Natural killer cell treated with Interleukin-12 subunit alpha and Interleukin-12 subunit beta and Interleukin-15 and Interleukin-18, amount 100 ng/mL, for 72 hours (primary cell): ENCODE data around the gene REC114. TPM values are rescaled to one million over a fixed set of nuclear protein-coding genes. Genes with fewer than 3 reads are reported as not detected.
A peak's percentile ranks its signal among the peaks of the same experiment; 100 is the strongest.
"Not testable (repeated sequence)": the region's sequence is repeated elsewhere in the genome, so short reads cannot be mapped to it uniquely, and the experiment has no call there.

Experiments used
- ATAC-seq, 2 donors: fragments of 150-1000 bp; cut with Tn5 transposase in 1 of 2; sonication (Bioruptor Pico), chemical (Tn5 transposase) in 1 of 2; 2 replicates each; pipeline ENCODE4 v1.10.0; 2021
- DNase-seq: peaks from one replicate; pipeline ENCODE4 v3.0.0; 2022; ENCODE audit warnings: low spot score
- H3K27ac Mint-ChIP-seq, 2 donors: 1 replicate in 1 of 2; 2 replicates in 1 of 2; pipeline ENCODE4 v1.8.0; 2022; ENCODE audit warnings: mixed read lengths in 2 of 2, mild to moderate bottlenecking in 1 of 2, moderate library complexity in 1 of 2
- H3K27me3 Mint-ChIP-seq, 2 donors: 1 replicate in 1 of 2; 2 replicates in 1 of 2; pipeline ENCODE4 v1.8.0; 2022; ENCODE audit warnings: mixed read lengths in 2 of 2
- H3K36me3 Mint-ChIP-seq: one replicate; pipeline ENCODE4 v1.8.0; 2022; ENCODE audit warnings: mixed read lengths
- H3K4me1 Mint-ChIP-seq, 2 donors: 1 replicate in 1 of 2; 2 replicates in 1 of 2; pipeline ENCODE4 v1.8.0; 2022; ENCODE audit warnings: low read depth in 2 of 2, mixed read lengths in 2 of 2, mild to moderate bottlenecking in 1 of 2
- H3K4me3 Mint-ChIP-seq: one replicate; pipeline ENCODE4 v1.8.0; 2022; ENCODE audit warnings: mixed read lengths
- H3K9me3 Mint-ChIP-seq: 2 replicates; pipeline ENCODE4 v1.8.0; 2022; ENCODE audit warnings: mixed read lengths
- total RNA-seq, 2 donors: library from RNA; stranded (reverse); gene quantifications; one replicate each; pipeline ENCODE4 v1.2.3, GENCODE V29; 2022

The REC114 gene
- total RNA-seq, 2 donors from 2014 or later = not detected

DNA sequence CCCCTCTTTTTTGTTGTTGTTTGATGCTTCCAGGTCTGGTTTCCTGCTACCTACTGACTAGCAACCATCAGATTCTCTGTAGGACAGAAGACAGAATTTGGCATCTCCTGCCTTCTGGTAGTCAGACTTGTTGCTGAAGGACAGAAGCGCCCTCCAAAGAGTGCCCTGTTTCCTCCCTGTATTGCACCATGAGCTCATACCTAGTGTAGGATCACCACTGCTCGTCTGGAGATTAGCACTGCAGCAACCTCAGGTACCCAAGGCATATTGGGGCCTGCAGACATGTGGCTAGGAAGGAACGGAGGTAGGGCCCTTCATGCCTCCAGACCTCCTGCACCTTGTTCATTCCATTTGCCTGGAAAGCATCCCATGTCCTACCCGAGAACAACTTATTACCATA lies 112.1 kb downstream of the REC114 start:
- Mint-ChIP-seq H3K4me1 (no peaks in the 10 kb centered on the region), H3K4me3 (no peak overlapping the region), H3K27ac (no peak overlapping the region), H3K27me3 (no peaks in the 10 kb centered on the region), H3K36me3 (peaks cover 8% of the 10 kb centered on the region), H3K9me3 (no peaks in the 10 kb centered on the region)
- no peak for DNase-seq
- no peak for ATAC-seq

DNA sequence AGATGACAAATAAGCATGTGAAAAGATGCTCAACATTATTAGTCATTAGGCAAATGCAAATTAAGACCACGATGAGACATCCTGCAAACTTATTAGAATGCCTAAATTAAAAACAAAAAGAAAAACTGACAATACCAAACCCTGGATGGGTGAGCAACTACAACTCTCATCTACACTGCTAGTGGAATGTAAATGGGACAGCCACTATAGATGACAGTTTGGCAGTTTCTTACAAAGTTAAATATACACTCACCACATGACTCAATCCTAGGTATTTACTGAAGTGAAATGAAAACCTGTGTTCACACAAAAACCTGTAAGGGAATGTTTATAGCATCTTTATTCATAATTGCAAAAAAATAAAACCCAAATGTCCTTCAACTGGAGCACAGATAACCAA lies 115.6 kb downstream of the REC114 start:
- Mint-ChIP-seq H3K27ac (no peak overlapping the region), H3K27me3 (no peaks in the 10 kb centered on the region), H3K4me3 (no peak overlapping the region), H3K4me1 (no peaks in the 10 kb centered on the region), H3K9me3 (no peaks in the 10 kb centered on the region), H3K36me3 (peaks cover 15% of the 10 kb centered on the region)
- no peak for ATAC-seq
- DNase-seq = no peak

DNA sequence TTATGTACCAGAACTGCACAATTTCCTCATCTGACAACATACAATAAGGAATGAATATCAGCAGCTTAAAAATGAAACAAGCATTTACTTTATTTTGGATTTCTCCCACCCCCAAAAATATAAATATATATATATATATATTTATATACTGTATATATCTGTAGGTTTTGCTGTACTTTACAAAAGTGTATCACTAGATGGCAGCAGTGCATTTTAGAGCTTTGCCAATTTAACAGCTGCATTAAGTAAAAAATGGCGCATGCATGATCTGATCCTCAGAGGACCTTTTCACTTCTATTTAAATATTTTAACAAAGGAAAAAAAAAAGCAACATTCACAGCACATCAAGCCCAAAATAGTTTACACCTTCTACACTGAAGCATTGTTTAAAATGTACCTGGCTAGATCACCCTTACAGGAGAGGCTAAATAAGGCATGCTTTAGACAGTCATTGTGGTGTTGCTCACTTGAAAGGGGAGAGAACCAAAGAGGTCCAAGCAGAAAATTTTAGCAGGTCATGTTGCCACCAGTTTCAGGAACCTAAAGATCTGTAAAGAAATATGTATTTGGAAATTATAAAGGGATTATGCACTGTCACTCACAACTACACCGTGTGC lies 117.6 kb downstream of the REC114 start:
- H3K4me3 Mint-ChIP-seq = no peak overlapping the region
- DNase-seq = no peak
- ATAC-seq = peak in 1 of 2 donors; percentile 63
- H3K4me1 Mint-ChIP-seq = peaks cover 8 to 9% of the 10 kb centered on the region in 2 donors
- no peaks in the 10 kb centered on the region for H3K27me3 Mint-ChIP-seq
- no peak overlapping the region for H3K27ac Mint-ChIP-seq
- H3K9me3 Mint-ChIP-seq = no peaks in the 10 kb centered on the region
- H3K36me3 Mint-ChIP-seq = peaks cover 21% of the 10 kb centered on the region

DNA sequence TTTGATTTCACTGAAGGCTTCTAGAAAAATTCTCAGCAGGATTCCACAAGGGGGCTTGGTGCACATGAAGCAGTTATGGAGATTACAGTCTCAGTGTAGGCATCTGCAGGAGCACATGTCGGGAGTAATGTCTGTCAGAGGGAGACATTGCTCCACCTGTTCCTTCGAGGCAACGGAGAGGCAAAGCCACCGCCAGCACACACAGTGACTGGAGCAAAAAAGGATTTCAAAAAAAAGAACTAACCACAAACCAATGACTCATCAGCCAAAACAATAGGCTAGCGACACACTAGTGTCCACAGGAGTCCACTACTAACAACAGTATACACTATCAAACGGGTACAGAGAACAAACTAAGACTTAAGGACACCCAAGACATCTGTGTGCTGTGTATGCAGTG lies 121.3 kb downstream of the REC114 start:
- Mint-ChIP-seq H3K27ac (peak overlapping the region in 1 of 2 donors; percentile 49), H3K4me3 (no peak overlapping the region), H3K4me1 (peaks cover 8 to 9% of the 10 kb centered on the region in 2 donors), H3K36me3 (peaks cover 19% of the 10 kb centered on the region), H3K9me3 (no peaks in the 10 kb centered on the region), H3K27me3 (no peaks in the 10 kb centered on the region)
- ATAC-seq (peak; percentile 61), DNase-seq (no peak)

DNA sequence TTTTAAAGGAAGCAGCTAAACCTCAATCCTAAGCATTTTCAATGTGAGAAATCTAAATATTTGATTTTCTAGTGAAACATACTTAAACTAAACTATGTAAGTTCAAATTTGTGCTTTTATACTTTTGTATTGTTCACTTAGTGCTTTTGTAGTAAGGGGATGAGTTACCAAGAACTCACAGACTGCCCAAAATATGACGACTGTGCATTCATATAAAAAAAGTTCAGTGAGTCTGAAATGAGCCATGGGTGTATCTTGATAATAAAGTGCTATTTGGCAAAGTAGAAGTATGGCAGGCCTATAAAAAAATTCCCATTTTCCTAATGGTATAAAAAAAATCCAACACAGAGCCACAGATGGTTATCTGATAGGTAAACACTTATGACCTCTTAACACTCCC lies 124.1 kb downstream of the REC114 start:
- Mint-ChIP-seq H3K27ac (peak overlapping the region in 1 of 2 donors; percentile 3), H3K36me3 (peaks cover 32% of the 10 kb centered on the region), H3K9me3 (no peaks in the 10 kb centered on the region), H3K4me1 (peaks cover 21 to 25% of the 10 kb centered on the region in 2 donors), H3K27me3 (no peaks in the 10 kb centered on the region), H3K4me3 (no peak overlapping the region)
- no peak for DNase-seq
- ATAC-seq = no peak

DNA sequence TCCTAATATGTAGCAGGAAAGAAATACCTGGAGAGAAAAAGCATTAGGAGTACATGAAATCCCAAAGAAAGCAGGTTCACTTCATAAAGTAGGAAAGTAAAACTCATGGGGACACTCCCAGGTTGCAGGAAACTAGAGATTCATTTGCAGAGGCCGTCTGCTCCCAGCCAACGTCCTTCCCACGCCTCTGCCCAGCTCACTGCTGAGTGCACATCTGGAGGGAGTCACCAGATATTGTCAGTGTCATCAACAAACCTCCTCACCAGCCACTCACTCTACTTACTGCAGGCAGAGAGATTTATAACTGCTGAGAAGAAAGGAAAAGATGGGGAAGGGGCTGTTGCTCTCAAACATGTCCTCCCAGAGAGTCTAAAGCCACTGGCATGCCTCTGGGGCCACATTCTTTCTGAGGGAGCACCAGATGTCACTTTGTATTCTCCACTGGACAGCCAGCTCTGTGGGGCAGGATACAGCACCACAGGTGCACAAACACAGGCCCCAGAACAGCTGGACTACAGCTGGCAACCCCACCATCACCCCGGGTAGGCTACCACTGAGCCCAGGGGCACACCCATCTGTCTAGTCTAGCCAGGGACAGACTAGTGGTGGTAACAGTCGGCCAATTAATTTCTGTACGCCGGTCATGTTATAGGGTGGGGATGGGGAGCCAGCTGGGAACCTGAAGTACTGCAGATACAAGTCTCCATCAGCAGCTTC lies 125.8 kb downstream of the REC114 start:
- Mint-ChIP-seq H3K4me3 (no peak overlapping the region), H3K36me3 (peaks cover 25% of the 10 kb centered on the region), H3K27me3 (no peaks in the 10 kb centered on the region), H3K9me3 (no peaks in the 10 kb centered on the region), H3K4me1 (peaks cover 21 to 25% of the 10 kb centered on the region in 2 donors), H3K27ac (no peak overlapping the region)
- ATAC-seq = no peak
- DNase-seq = no peak

DNA sequence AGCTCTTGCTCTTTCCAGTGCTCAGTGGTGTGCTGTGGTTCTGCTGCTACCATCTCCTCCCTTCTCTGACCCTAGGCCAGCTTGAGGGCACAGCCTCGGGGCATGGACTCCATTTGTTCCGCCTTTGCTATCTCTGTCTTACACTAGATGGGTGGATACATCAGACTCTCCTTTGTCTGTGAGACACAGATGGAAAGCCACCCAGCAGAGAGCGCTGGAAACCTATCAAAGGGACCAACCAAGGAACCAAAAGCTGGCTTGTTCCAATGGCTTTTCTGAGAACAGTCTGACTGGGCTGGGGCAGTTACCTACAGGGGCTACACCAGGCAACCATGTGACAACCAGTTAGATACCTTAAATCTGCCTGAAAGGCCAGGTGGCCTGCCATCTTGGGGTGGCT lies 126.4 kb downstream of the REC114 start:
- Mint-ChIP-seq H3K36me3 (peaks cover 27% of the 10 kb centered on the region), H3K4me1 (peaks cover 17 to 20% of the 10 kb centered on the region in 2 donors), H3K9me3 (no peaks in the 10 kb centered on the region), H3K4me3 (no peak overlapping the region), H3K27ac (no peak overlapping the region), H3K27me3 (no peaks in the 10 kb centered on the region)
- ATAC-seq = no peak
- DNase-seq = no peak

DNA sequence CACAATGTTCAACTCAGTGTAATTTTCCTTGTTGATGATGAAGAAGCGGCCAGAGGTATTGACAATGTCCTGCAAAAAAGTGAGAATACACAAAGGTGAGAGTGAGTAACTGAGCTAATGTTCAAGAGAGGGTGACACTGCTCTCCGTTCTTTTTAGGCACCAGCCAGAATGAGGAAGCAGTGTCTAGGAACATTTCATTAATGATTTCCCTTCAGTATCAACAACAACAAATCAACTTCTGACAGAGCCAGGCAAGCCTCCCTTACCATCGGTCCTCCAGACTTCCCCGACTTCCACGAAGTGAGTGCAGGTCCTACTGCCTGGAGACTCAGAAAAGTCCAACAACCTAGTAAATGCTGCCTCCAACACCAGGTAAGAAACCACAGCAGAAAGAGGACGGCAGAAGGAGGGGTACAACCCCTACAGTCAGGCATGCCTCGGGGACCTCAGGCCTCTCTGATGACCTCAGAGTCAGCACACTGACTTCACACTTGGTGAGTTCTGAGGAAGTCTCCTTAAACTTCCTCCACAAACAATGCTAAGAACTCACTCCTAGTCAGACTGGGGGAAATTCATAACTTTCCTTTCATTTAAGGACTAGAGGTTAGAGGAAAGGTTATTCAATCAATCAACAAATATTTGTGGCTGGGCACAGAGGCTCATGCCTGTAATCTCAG lies 127.5 kb downstream of the REC114 start:
- DNase-seq (no peak), ATAC-seq (peak; percentile 69 to 73)
- no peaks in the 10 kb centered on the region for H3K27me3 Mint-ChIP-seq
- peaks cover 24% of the 10 kb centered on the region for H3K36me3 Mint-ChIP-seq
- H3K4me3 Mint-ChIP-seq = peak overlapping the region; percentile 25
- H3K27ac Mint-ChIP-seq = peak overlapping the region; percentile 14 to 60
- H3K4me1 Mint-ChIP-seq = peaks cover 13 to 16% of the 10 kb centered on the region in 2 donors
- no peaks in the 10 kb centered on the region for H3K9me3 Mint-ChIP-seq

DNA sequence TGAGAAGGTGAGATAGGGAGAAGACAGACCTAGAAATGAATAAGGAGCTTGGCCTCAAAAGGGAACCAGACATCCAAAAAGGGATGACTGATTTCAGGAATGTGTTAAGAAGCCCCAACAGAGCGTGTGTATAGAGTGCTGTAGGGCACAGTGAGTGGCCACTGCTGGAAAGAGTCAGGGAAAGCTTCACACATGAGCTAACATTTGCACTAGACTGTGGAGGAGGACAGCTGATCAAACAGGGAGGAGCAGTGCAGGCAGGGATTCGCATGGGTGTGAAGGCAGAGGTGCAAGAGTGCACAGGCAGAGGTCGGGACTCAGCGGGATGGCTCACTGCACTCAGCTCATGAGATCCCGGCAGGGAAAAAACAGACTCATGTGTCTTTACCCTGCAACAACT lies 128.4 kb downstream of the REC114 start:
- H3K27ac Mint-ChIP-seq = peak overlapping the region; percentile 14 to 60
- H3K4me3 Mint-ChIP-seq = no peak overlapping the region
- H3K27me3 Mint-ChIP-seq = no peaks in the 10 kb centered on the region
- H3K4me1 Mint-ChIP-seq = peaks cover 16 to 20% of the 10 kb centered on the region in 2 donors
- H3K36me3 Mint-ChIP-seq = peaks cover 24% of the 10 kb centered on the region
- ATAC-seq = peak in 1 of 2 donors; percentile 41
- DNase-seq = no peak
- H3K9me3 Mint-ChIP-seq = no peaks in the 10 kb centered on the region

DNA sequence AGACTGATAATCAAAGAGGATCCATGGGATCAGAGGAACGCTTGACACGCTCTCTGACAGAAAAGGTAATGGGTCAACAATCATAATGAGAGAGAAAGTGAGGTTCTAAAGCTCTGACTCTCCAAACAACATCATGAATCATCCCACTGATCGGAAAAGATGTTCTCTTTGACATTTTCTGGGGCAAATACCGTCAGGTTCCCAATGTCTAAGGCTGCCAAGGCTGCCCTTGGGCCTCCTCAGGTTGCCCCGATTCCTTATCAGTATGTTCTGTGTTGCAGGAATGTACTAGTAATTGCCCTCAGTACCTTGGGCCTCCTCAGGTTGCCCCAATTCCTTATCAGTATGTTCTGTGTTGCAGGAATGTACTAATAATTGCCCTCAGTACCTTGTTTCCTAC lies 129.3 kb downstream of the REC114 start:
- peaks cover 16 to 20% of the 10 kb centered on the region in 2 donors for H3K4me1 Mint-ChIP-seq
- H3K36me3 Mint-ChIP-seq = peaks cover 22% of the 10 kb centered on the region
- H3K9me3 Mint-ChIP-seq = no peaks in the 10 kb centered on the region
- ATAC-seq (no peak), DNase-seq (no peak)
- H3K27ac Mint-ChIP-seq = peak overlapping the region in 1 of 2 donors; percentile 60
- no peak overlapping the region for H3K4me3 Mint-ChIP-seq
- no peaks in the 10 kb centered on the region for H3K27me3 Mint-ChIP-seq

DNA sequence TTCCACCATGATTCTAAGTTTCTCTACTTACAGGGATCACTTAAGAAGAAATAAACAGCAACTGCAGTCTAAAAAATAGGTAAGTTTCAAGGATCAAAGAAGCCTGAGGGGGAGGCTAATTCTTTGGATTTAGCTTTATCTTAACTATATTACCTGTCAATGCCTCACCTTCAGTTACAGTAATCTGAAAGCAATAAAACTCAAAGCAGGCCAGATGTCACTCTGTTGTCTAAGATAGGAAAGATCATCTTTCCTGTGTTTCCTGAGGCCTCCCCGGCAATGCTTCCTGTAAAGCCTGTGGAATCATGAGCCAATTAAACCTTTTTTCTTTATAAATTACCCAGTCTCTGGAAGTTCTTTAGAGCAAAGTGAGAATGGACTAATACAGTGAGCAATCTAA lies 130.1 kb downstream of the REC114 start:
- peaks cover 19% of the 10 kb centered on the region for H3K36me3 Mint-ChIP-seq
- peaks cover 16 to 23% of the 10 kb centered on the region in 2 donors for H3K4me1 Mint-ChIP-seq
- no peak overlapping the region for H3K4me3 Mint-ChIP-seq
- DNase-seq (no peak), ATAC-seq (no peak)
- no peaks in the 10 kb centered on the region for H3K9me3 Mint-ChIP-seq
- H3K27ac Mint-ChIP-seq = no peak overlapping the region
- H3K27me3 Mint-ChIP-seq = no peaks in the 10 kb centered on the region

DNA sequence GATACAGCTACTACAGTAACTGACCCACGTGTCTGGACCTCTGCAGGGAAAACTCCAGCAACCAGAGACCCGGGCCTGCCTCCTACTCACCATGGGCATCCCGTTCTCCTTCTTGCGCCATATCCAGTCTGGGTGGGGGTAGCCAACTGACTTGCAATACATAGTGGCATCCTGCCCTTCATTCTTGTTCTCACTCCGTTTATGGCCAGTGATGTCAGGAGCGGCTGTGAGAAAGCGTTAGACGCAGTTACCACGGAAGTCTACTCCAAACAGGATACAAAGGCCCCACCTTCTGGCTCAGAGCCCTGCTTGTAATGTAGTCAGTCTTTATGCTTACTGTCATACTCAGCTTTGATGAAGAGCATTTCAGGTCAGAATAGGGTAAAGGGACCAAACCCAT lies 130.6 kb downstream of the REC114 start:
- Mint-ChIP-seq H3K36me3 (peaks cover 21% of the 10 kb centered on the region), H3K27me3 (no peaks in the 10 kb centered on the region), H3K4me3 (no peak overlapping the region), H3K27ac (no peak overlapping the region), H3K9me3 (no peaks in the 10 kb centered on the region), H3K4me1 (peaks cover 16 to 25% of the 10 kb centered on the region in 2 donors)
- DNase-seq (no peak), ATAC-seq (no peak)

DNA sequence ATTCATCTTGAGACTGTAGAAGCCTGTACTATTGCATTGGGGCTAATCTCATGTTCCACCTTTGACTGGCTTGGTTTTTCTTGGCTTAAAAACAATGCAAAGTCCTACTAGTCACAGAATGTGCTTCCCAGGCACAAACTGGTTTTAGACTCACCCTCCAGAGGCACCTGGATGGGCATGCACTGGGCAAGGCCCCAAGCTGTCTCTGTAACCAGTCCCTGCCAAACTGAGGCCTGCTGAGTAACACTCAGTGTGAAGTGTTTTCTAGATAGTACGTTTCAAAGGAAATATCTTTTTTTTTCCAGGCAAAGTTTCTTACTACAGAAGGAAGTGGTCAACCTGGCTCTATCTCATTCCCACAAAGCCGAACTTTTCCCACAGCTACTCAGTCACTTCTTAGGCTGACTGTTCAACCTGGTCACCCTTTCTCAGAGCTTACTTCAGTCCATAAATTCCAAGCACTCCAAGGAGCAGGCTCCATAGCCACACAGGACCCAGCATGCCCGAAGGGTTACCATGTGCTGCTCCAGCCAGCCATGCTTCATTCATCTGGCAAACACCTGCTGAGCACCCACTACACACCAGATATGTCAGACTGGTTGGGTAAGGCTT lies 132.8 kb downstream of the REC114 start:
- Mint-ChIP-seq H3K36me3 (peaks cover 15% of the 10 kb centered on the region), H3K27ac (peak overlapping the region in 1 of 2 donors; percentile 27), H3K27me3 (no peaks in the 10 kb centered on the region), H3K4me3 (no peak overlapping the region), H3K9me3 (no peaks in the 10 kb centered on the region), H3K4me1 (peaks cover 9 to 18% of the 10 kb centered on the region in 2 donors)
- ATAC-seq (no peak), DNase-seq (no peak)

DNA sequence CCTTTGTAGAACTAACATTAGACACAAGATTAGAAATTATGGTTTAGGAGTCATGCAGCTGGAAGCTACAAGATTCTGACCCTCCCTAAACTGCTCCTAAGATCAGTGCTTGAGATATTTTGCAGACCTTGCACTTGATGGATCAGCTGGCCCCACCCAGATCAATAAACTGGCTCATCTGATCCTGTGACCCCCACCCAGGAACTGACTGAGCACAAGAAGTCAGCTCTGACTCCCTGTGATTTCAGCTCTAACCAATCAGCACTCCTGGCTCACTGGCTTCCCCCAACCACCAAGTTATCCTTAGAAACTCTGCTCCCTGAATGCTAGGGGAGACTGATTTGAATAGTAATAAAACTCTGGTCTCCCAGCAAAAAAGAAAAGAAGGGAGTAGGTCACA lies 134.6 kb downstream of the REC114 start:
- H3K4me1 Mint-ChIP-seq = peaks cover 0 to 12% of the 10 kb centered on the region in 2 donors
- not testable (repeated sequence) for H3K4me3 Mint-ChIP-seq, DNase-seq, H3K36me3 Mint-ChIP-seq, H3K27ac Mint-ChIP-seq, H3K9me3 Mint-ChIP-seq, ATAC-seq, H3K27me3 Mint-ChIP-seq
